Skin epidermis (tissue), 12 donors: ENCODE measurements around the gene FAM47A.

ENCODE experiments used
- H3K27ac ChIP-seq, 21 experiments: fragments of 200-600 bp; sonication (generic) in 11 of 21; one replicate each; pipeline ENCODE4 v1.5.0; 2020; ENCODE audit warnings: mild to moderate bottlenecking in 3 of 21, inconsistent platforms in 2 of 21, moderate library complexity in 2 of 21
- H3K4me3 ChIP-seq, 7 experiments: fragments of 200-600 bp; sonication (generic) in 2 of 7; one replicate each; pipeline ENCODE4 v1.5.0; 2020; ENCODE audit warnings: inconsistent platforms in 2 of 7, mild to moderate bottlenecking in 2 of 7, moderate library complexity in 1 of 7

The FAM47A gene

DNA sequence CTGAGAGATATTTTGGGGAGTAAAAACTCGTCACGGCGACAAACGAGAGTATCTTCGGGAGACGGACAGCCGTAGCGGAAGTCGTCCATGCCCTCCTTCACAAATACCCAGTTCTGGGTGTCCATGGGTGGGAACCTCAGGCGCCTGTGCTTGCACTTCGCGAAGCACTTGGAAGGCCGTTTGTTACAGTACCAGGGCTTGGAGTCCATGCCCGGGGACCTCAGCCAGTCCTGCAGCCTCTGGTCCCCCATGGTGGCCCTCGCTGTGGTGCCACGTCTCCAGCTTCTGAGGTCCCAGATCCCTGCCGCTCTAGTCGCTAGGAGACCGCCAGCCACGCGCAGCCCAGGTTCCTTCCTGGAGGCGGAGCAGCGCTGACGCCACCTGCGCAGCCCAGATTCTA is at the start of gene FAM47A:
Gene FAM47A (minus strand): TSS at position 287 of the 400 bp plus-strand sequence. CDS start 36 bp downstream, at position 251.
- no peak within 1 kb of the TSS for H3K4me3 ChIP-seq
- no peak within 1 kb of the TSS for H3K27ac ChIP-seq

DNA sequence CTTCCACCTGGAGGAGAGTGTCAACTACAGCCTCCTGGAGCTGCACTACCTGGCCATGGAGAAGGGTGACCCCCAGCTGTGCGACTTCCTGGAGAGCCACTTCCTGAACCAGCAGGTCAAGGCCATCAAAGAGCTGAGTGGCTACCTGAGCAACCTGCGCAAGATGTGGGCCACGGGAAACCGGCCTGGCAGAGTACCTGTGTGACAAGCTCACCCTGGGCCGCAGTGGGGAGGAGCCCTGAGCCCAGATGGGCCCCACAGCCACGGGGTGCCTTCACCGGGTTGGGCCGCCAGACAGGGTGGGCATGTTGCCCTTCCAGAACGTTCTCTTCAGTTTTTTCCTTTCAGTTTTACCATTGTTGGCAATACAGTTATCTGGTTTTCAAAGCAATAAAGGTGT is 15.2 kb upstream of the FAM47A start:
- Histone ChIP-seq H3K4me3 (no peak overlapping the region), H3K27ac (no peak overlapping the region)

DNA sequence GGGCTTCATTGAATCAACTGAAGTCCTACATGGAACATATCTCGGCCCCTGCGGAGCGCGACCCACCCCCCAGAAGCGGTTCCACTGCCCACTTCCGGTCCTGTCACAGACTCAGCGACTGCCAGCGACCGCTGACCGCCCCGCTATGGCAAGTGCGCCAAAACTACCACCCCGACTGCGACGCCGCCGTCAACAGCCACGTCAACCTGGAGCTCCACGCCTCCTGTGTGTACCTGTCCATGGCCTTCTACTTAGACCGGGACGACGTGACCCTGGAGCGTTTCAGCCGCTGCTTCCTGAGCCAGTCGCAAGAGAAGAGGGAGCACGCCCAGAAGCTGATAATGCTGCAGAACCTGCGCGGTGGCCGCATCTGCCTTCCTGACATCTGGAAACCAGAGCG is 14.8 kb upstream of the FAM47A start:
- Histone ChIP-seq H3K27ac (no peak overlapping the region), H3K4me3 (no peak overlapping the region)

DNA sequence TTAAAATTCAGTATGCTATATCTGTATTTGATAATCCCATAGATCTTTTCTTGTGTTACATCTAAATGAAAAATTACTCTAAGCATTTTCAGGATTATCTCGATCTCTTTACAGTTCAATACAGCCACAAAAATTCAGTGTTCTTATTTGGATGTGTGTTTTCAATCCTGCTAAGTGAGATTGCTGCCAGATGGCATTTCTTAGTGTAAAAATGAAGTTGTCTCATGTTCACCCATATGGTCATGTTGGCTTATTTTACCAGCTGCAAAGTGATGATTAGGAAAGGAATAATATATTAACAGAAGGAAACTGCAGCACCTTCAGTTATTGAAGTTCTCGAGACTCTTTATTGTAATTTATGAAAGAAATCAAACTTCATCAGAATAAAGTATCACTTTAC is 12.1 kb upstream of the FAM47A start:
- H3K4me3 ChIP-seq = no peak overlapping the region
- no peak overlapping the region for H3K27ac ChIP-seq

DNA sequence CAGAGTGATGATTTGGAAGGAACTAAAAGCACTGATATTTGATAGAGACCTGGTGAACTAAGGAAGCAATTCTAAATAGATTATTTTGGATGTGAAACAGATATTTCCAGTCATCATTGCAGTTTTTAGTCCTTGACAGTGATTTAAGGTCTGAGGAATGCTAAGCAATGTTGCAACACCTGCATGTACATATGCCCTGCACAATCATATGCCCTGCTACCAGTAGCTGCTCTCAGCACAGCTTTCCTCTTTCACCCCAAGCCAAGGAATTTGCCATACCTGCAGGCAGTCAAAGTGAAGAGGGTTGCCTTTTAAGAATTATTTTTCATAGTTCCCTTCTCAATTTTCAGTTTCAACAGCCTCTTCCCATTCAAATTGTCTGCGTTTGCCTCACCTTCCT is 8.7 kb upstream of the FAM47A start:
- H3K27ac ChIP-seq = no peak overlapping the region
- no peak overlapping the region for H3K4me3 ChIP-seq

DNA sequence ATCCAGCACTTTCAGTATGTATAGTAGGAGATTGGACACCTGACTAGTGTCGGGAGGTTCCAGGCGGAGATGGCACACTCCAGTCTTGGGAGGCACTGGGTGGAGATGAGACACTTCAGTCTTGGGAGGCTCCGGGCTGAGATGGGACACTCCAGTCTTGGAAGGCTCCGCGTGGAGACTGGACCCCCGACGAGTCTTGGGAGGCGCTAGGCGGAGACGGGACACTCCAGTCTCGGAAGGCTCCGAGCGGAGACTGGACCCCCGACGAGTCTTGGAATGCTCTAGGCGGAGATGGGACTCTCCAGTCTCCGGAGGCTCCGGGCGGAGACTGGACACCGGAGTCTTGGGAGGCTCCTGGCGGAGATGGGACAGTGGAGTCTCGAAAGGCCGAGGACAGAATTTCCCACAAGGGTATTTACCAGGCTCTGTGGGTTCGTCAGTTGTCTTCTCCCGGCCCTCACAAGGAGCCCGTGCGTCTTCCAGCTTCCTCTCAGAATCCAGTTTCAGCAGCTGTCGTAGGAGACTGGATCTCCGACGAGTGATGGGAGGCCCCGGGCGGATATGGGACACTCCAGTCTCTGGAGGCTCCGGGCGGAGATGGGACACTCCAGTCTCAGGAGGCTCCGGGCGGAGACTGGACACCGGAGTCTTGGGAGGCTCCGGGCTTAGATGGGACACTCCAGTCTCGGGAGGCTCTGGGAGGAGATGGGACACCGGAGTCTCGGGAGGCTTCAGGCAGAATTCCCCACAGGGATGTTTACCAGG is 952 bp downstream of the FAM47A start:
- Histone ChIP-seq H3K27ac (no peak overlapping the region), H3K4me3 (no peak overlapping the region)

DNA sequence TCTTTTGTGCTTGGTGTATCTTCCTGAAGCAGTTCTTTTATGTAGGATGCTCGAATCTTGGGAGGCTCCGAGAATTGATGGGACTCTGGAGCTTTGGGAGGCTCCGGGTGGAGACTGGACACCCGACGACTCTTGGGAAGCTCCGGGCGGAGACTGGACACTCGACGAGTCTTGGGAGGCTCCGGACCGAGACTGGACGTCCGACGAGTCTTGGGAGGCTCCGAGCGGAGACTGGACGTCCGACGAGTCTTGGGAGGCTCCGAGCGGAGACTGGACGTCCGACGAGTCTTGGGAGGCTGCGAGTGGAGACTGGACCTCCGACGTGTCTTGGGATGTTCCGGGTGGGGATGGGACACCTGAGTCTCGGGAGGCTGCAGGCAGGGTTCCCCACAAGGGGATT is 1.6 kb downstream of the FAM47A start:
- no peak overlapping the region for H3K4me3 ChIP-seq

DNA sequence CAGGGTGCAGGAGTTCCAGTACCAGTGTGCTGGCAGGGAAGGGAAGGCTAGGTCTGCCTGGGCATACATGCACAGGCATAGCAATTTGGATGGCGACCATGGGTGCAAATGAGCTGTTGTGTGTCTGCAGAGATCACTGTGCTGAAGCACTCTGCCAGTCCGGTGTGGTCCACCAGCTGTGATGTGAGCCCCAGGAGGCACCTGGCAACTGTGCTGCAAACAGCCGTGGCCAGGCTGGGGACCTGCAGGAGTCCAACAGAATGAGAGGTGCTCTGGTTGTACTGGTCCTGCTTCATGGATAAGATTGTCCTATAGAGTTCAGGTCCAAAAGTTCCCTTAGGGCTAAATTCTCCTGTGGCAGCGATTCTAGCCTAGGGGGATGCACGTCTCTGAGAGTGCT is 6.1 kb downstream of the FAM47A start:
- Histone ChIP-seq H3K27ac (no peak overlapping the region), H3K4me3 (no peak overlapping the region)

More for the DNA sequence above, 1.6 kb downstream of the FAM47A start:
- no peak overlapping the region for H3K27ac ChIP-seq

DNA sequence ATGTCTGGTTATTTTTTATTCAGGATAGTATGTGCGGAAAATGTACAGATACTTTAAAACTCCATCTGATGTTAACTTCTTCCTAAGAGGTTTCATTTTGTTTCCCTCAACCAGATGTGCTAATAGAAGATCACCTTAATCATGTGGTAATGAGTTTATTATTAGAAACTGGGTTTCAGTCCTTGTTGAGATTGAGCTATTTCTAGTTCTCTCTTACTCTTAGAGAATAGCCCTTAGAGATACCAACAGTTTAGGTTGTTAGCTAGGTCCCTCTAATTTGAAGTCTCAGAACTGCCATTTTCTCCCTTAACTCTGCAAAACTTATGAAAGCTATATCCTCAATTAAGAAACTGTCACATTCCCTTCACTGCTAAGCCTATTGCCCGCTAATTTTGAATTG is 13.0 kb downstream of the FAM47A start:
- no peak overlapping the region for H3K27ac ChIP-seq
- H3K4me3 ChIP-seq = no peak overlapping the region

DNA sequence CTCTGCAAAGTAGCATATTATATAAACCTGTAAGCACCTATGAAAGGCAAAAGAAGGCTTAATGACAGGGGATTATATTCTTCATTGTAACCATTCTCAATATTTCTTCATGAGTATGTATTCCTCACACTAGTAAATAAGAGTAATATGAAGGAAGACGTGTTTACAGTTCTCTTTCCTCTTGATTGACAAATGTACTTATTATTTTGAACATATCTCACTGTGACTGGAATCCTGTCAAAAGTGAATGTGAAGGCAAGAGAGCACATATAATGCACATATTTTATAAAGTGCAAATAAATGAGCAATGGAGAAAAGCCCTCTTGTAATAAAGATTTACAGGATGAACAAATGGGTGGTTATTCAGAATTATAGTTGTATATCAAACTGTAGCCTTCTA is 19.7 kb downstream of the FAM47A start:
- Histone ChIP-seq H3K27ac (no peak overlapping the region), H3K4me3 (no peak overlapping the region)
